Smooth muscle cell of the brain vasculature (primary cell): ENCODE measurements around the gene SPOCK1.
"Not testable (repeated sequence)": the region's sequence is repeated elsewhere in the genome, so short reads cannot be mapped to it uniquely, and the experiment has no call there.

ENCODE experiments used
- DNase-seq: peaks from one replicate; pipeline ENCODE4 v3.0.0-alpha.2; 2012; ENCODE audit warnings: low read depth, low spot score

Gene SPOCK1

GRCh38 chr5:137395011-137395755 is 103.9 kb downstream of the SPOCK1 start:
- no peak for DNase-seq

- DNase-seq, result no peak
These were observed 104.7 kb downstream of the SPOCK1 start for GRCh38 chr5:137394380-137394779.

GRCh38 chr5:137393196-137393993 is 105.7 kb downstream of the SPOCK1 start:
- no peak for DNase-seq

DNA sequence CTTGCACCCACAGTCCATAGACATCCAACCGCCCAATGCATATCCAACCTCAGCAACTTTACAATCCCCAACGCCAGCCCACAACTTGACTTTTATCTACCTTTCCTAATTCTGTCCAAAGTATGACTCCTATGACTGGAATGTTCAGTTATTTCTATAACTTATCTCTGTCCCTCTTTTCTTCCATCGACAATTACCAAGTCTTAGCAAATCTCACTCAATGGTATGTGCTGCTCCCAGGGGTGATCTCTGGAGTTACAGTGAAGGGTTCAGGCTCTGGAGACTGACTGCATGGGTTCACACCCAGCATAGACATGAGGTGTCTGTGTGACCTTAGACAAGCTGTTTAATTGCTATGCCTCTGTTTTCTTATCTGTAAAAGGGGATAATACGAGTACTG is 106.9 kb downstream of the SPOCK1 start:
- DNase-seq, result no peak

GRCh38 chr5:137391044-137391443 is 108.1 kb downstream of the SPOCK1 start:
- DNase-seq, result not testable (repeated sequence)

GRCh38 chr5:137389042-137389441 is 110.1 kb downstream of the SPOCK1 start:
- no peak for DNase-seq

- DNase-seq, result no peak
These were observed 114.1 kb downstream of the SPOCK1 start for GRCh38 chr5:137385064-137385463.

- DNase-seq, result no peak
These were observed 115.2 kb downstream of the SPOCK1 start for GRCh38 chr5:137383909-137384308.

GRCh38 chr5:137381555-137381954 is 117.6 kb downstream of the SPOCK1 start:
- no peak for DNase-seq

GRCh38 chr5:137379555-137380286 is 119.4 kb downstream of the SPOCK1 start:
- no peak for DNase-seq

DNA sequence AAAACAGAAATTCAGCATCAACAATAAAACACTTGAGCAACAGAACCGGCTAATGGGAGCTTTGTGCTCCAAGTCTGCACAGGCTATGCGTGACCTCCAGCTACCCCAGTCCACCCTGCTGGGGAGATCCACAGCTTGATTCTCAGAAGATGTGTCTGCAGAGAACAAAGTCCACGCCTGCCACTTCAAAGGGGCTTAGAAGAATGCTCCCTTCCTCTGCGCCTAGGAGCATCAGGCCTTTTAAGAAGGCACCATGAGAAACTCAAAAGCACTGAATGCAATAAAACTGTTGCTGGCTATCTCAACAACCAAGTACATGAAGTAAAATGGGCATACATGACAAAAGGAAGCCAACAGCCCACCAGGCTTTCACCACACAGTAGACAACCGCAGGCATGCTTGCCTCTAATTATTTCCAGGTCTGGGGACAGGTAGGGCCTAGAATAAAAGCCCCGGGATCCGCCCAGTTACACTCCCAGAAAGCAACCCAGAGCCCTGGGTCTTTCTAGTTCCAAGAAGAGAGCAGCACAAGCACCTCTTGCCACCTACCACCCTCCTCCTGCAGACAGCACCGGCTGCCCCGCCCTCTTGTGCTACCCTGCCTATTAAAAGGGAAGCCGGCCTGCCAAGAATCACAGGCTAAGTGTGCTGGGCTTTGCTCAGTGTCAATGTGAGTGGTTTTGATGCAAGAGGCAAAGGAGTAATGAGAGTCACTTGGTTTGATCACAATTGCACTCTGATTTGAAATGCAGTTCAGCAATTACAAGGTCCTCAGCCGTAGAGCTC is 123.2 kb downstream of the SPOCK1 start:
- no peak for DNase-seq

GRCh38 chr5:137374110-137374714 is 124.9 kb downstream of the SPOCK1 start:
- DNase-seq, result no peak

- no peak for DNase-seq
These were observed 126.4 kb downstream of the SPOCK1 start for GRCh38 chr5:137372773-137373160.

DNA sequence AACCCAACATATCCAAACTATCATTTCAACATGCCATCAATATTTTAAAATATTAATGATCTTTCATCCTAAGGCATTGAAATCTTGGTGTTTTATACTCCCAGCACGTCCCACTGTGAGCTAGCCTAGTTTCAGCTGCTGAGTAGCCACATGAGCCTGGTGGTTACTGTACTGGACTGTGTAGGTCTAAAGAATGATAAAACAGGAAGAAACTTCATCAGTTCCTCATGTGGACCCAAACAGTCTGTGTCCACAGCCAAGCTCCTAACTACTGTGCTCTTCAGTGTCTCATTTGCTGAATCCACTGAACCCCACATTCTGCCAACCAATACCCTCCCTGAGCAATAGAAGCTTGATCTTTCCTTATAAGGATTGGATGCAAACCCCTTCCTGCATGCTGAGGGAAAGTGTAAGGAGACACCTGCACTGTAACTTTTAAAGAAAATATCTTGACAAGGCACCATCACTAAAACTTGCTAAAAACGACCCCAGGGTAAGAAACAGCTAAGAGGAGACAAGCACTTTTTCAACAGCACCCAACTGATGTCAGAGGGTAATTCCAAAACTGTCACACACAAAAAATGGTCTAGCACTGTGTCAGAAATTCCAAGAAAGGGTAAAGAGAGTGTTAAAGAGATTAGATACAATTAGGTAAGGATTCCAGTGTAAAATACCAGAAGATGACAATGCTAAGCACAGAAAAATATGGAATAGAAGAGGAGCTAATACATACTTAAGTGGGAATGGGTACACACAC is 126.9 kb downstream of the SPOCK1 start:
- no peak for DNase-seq

DNA sequence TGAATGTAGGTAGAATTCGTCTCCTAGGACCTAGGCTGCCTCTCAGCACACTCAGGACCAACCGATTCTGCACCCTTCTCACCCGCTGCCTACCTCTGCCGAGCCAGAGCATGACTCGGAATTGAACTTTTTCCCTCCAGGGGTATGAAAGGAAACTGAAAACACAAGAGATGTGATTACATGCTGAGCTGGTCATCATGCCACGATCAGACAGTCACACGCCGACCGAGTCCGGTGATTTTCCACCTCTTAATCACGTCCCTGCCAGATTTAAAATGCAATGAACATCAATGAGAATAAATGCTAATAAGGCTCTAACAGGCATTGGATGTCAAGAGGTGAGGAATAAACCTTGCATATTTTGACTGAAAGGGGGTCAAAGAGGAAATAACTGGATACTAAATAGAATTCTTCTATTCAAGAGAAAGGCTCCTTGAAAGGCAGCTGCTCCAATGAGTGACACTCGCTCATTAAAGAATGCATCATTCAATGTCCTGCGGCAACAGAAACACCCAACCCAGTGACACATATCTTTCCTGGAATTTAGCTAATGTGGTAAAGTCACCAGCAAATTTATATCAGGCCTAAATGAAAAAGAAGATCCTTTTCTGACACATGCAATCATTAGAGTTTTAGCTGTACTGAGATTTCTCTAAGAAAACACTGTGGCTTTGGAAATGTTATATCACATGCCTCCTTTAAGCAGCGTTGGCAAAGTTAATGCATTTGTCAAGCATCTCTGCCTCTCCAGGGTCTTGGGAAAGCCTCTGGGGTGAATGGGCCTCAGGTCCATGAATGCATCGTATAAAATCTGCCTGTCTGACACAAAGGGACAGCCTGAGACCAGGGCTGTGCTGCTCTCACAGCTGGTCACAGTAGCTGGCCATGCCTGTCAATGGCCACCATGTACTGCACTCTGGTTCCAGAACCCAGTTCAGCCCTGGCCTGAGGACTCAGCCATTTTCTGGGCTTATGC is 128.7 kb downstream of the SPOCK1 start:
- no peak for DNase-seq

DNA sequence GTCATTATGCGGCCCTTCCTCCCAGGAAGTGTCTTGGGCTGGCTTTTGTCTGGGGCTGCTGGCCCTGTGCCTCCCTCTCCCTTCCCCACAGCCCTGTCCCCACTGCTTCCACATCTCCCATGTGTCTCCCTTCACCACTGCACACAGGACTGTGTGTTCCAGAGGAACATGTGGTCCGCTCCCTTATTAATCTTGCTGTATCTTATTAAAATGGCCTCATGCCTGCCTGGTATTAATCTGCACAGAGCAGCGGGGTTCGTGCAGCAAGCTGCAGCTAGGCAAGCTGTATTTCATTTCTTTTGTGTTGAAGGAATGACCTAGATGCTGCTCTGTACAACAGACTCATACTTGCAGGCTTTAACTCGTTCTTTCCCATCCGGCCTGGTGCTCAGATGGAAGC is 130.5 kb downstream of the SPOCK1 start:
- DNase-seq, result no peak

- DNase-seq, result no peak
These were observed 131.2 kb downstream of the SPOCK1 start for GRCh38 chr5:137367951-137368350.

DNA sequence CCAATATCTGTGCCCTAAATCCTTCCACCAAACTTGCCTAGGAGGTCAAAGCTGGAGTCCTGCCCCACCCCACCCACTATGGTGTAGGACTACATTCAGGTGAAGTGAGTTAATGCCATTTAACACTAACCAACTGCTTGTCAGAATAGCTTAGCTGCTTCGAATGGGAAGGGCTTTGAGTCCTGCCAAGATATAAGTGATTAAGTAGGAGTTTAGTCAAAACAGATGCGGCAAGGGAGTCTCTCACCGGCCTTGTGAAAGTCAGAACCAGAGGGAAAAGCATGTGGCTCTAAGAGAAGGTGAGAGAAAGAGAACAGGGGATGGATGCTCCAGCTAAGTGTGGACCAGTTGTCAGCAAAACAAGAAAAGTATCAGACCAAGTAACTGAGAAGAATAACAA is 132.6 kb downstream of the SPOCK1 start:
- no peak for DNase-seq
